Stimulated activated CD8-positive, alpha-beta memory T cell treated with anti-CD3 and anti-CD28 coated beads, Interleukin-4, amount 100 ng/mL, for 1 hour (primary cell): Measurements from ENCODE around the gene C2.

Experiments
- DNase-seq, 2 donors: peaks; one replicate each; pipeline ENCODE4 v3.0.0-alpha.2; 2020; ENCODE audit warnings: low read depth in 2 of 2, low spot score in 1 of 2

The C2 gene

GRCh38 chr6:31927242-31927862, at the start of gene C2:
TSS of gene C2 (plus strand) at chr6:31927717. CDS start at chr6:31927753, 36 bp downstream.
- DNase-seq = no peak

- DNase-seq = no peak
These were observed 49.3 kb upstream of the C2 start for GRCh38 chr6:31878222-31878621.

DNA sequence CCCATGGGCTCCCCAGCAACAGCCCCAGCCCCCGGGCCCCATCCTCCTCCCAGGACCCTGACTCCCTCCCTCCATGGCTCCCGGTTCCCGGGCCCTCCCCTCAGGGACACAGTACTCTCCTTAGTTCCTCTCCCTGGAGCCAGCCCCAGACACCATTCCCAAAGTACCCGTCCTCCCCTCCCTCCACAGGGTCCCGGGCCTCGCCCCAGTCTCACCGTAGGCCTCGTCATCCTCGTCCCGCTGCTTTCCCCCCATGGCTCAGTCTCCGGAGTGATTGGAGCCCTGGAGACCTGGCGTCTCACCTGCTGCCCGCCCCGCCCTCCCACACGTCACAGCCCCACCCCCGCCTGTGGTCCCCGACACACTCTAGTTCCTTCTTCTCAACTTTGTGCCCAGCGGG, 48.8 kb upstream of the C2 start, which contains the start of gene SLC44A4:
TSS of gene SLC44A4 (minus strand) at position 272 of the 400 bp plus-strand sequence. CDS start at position 255, 17 bp downstream.
- DNase-seq = no peak

DNA sequence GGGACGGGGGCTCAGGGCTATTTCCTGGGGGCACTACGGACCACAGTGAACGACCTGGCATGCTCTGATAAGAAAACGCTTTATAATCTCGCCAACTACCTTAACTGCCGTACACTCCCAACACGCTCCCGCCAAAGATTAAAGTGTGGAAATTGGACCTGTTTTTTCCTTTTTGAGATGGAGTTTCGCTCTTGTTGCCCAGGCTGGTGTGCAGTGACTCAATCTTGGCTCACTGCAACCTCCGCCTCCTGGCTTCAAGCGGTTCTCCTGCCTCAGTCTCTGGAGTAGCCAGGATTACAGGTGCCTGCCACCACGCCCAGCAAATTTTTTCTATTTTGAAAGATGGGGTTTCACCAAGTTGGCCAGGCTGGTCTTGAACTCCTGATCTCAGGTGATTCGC, 48.4 kb upstream of the C2 start:
- DNase-seq = no peak

DNA sequence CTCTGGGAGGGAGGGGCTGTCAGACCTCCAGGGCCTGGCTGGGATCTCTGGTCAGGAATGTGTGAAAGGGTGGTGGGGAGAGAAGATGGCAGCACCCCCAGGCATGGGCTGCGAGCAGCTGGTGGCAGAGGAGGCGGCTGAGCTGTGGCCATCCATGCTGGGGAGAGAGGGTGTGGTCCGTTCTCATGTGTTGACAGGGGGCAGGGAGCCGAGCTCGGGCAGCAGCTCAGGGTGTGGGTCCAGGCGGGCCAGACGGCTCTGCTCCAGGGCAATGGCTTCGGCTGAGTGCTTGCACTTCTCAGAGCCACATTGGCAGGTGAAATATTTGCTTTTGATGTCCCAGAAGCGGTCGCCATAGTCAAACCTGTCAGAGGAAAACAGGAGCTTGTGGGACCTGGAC, 47.6 kb upstream of the C2 start:
- no peak for DNase-seq

GRCh38 chr6:31880616-31881015, 46.9 kb upstream of the C2 start:
- DNase-seq = no peak

DNA sequence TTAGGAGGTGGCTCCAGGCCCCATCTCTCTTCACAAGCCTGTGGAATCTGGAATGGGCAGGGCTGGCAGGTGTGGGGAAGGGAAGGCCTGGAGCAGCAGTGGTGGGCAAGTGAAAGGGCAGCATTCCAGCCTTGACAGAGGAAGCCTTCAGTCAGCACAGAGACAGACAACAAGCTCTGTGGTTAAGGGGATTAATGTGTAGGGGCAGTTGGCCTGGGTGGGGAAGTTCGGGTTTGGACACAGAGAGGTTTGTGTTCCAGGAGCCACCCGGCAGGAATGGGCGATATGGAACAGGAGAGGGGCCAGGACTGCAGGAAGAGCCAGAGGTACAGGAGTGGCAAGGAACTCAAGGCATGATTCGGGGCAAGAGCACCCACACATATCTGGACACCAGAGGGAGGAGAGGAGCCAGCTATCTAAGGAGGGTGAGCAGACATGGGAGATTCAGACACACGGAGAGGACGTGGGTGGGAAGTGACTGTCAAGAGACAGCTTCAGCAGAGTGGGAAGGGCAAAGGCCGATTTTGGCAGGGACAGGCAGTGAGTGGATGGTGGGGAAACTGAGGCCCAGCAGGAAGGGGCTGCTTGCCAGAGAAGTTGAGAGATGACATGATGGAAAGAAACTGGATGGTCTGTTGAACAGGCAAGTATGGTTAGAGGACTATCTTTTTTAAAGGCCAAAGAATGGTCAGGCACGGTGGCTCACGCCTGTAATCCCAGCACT, 46.2 kb upstream of the C2 start:
- DNase-seq = no peak

GRCh38 chr6:31882344-31882743, 45.2 kb upstream of the C2 start:
- no peak for DNase-seq

GRCh38 chr6:31883676-31884075, 43.8 kb upstream of the C2 start:
- no peak for DNase-seq

DNA sequence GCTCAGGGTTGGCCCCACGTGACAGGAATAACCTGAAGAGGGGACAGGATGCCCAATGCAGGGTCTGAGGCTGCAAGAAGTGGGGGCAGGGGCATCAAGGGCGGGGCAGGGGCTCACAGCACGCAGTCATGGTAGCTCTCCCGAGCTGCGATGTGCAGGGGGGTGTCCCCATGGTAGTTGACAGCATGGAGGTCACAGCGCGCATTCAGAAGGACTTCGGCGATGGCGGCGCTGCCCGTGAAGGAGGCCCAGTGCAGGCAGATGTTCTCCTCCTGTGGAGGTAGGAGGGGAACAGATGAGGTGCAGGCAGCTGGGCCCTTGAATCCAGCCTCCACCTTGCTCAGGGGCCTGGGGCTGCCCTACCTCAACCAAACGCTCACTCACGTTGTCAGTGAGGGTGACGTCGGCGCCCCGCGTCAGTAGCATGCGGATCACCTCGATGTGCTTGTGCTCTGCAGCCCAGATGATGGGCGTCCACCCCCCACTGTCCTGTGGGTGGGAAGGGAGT, 42.9 kb upstream of the C2 start:
- no peak for DNase-seq

- no peak for DNase-seq
These were observed 41.0 kb upstream of the C2 start for GRCh38 chr6:31886541-31886991.

- DNase-seq = no peak
These were observed 40.1 kb upstream of the C2 start for GRCh38 chr6:31887173-31888007.

DNA sequence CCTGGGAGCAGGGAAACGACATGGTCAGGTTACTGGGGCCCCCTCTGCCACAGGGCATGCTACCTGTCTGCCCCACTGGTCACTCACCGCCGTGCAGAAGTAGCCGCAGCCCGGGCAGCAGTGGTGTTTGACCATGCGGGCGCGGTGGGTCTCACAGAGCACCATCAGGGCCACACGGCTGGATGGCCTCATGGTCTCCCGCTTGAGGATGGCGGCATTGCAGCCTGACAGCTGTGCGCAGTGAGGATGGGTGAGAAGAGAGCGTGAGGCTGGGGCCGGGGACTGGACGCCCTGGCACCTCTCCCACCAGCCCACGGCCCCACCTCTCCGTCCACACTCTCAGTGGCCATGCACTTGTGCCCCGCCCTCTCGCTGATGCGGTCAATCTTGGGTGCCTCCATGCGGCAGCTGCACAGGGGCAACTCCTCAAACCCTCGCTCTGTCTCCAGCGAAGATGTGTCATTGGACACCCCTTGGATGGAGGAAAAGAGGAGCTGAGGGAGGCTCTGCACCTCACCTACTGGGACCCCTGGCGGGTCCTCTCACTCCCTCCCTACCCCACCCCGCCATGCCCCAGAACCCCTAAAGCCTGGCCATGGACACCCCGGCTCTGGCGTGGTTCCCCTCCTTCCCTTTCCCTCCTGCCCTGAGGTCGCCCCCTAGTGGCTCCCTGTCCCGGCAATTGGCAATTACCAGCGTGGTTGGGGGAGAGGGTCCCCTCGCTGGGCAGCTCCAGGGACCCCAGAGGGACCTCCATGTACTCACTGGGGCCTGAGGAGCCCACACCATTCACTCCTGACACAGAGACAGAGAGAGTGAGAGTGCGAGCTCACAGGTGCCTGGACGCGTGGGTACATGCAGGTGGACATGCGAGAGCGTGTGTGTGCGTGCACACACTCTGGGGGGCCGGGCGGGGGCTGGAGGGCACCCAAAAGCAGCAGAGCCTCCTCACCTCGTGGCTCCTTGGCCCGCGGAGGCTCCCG, 39.0 kb upstream of the C2 start:
- no peak for DNase-seq

GRCh38 chr6:31889331-31889972, 38.1 kb upstream of the C2 start:
- DNase-seq = no peak

DNA sequence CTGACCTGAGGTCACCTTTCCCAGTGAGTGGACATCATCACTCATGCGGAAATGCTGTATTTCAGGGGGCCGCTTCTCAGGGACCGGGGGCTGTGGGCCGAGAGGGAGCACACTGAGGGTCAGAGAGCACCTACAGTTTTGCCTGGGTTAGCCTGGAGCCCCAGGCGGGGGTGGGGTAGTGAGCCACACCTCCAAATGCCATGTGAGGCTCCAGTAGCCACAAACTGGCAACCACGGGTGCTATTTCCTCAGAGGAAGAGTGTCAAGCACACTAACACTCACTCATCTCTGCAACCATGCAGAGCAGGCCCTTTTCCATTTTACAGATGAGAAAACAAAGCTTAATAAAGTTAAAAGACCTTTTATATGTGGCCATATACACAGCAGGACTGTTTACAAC, 34.7 kb upstream of the C2 start:
- no peak for DNase-seq

DNA sequence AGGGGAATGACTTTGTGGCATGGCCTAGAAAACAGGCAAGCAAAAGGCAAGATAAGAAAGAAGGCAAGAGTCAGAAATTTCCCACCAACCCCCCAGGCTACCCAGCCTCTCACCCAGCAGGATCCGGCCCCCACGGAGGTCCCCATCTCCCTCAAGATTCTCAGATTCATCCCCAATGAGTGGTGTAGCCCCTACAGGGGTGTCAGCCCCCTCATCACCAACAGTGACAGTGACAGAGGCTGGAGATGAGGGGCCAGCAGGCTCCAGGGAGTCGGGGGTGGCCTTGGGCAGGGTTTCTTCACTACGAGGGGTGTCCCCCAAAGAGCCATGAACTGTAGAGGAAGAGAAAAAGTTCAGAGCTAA, 31.0 kb upstream of the C2 start:
- no peak for DNase-seq

DNA sequence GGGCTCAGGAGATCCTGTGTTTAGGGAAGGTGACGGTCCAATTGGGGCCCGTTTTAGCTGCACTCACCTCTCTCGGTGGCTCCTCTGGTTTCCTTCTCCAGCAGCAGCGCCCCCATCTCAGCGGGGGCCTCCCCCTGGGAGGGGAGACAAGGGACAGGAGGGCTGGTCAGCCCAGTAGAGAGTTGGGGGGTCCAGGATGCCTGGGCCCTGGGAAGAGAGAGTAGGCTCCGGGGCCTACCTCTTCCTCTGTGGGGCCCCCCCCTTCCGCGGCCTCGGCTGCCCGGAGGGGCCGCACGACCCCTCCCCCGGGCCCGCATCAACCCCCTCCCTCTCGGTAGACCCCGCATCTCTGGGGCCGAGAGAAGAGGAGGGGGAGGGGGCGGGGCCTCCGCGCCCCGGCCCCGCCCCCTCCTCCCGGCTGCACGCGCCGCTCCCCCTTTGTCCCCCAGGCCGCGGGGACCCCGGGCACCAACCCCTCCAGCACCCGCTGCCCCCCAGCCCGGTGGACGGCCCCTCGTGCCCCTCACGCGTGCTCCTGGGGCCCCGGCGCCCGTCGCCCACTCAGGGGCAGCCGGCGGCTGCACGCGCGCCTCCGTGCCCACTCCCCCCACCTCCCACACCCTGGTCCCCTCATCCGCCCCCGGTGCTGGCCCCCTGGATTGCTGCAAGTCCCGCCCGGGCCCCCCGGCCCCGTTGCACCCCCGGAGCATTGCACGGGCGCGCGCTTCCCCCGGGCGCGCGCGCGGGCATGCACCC, 30.5 kb upstream of the C2 start:
- no peak for DNase-seq

DNA sequence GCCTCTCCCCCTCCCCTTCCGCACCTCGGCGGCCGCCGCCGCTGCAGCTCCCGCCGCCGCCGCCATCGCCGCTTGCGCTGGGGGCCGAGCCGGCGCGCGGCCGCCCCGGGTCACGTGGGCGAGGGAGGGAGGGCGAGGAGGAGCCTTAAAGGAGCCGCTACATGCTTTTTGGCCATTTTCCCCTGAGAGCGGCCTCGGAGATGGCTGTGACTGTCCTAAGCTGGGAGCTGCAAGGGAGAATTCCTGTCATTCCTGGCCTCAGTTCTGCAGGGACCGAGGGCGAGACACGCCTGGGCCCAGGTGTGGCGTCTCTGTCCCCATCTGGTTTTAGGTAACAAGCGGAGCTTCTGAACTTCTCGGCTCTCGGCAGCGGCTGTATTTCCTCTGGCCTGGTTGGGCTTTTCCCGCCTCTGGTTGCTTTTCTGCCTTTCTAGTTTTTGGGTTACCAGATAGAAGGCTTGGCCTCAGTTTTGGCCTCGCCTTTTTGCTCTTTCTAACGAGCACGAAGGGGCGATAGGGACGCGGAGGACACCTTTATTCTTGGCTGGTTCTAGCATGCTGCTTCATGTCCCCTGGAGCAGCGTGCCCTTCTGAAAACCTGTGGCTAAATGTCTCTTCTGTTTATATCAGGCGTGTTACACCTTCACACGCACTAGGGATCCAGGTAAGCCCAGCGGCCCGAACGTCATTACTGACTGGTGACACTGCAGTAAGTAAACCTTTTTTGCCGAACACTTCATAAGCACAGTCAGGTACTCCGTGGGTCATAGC, 29.7 kb upstream of the C2 start, which contains the start of gene EHMT2:
TSS of gene EHMT2 (minus strand) at position 87 of the 771 bp plus-strand sequence. CDS start at position 66, 21 bp downstream.
- DNase-seq = peak; percentile 54 to 65
